Measurements from ENCODE around the gene TIMM10.

DNA sequence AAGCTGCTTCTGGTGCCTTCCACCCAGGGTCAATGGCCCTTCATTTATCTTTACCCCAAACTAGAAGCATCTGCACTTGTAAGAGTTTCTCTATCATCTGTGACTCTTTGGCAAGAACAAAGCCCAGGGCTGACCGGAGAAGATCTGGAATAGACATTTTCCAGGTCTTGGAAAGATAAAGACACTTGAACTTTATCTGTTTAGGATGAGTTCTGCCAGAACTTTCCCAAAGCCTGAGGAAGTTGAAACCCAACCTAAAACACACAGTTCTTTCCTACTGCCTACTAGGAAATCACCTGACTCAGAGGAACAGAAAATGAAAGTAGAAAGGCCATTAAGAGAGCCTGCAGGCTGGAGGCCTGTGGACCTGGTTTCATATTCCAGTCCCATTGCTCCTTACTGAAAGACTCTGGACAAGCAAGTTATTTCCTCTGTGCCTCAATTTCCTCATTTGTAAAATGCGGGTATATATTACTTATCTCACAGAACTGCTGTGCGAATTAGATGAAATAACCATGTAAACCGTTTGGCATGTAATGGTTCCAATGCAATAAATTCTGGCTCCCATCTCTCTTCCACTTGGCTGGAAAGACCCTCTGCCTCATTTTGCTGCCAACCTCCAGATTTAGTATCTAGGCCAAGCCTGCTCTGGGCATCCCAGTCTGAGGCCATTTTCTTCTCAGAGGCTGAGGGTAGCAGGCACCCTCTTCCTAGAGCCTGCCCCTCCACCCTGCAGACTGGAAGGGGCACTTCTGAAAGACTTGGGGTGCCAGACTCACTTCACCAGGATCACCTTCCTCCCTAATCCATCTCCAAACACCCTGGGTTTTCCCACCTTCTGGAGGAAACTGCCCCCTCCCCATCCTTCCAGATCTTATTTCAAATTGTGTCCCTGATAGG, 35.7 kb upstream of the TIMM10 start:
- TF ChIP-seq, protein P1, sequence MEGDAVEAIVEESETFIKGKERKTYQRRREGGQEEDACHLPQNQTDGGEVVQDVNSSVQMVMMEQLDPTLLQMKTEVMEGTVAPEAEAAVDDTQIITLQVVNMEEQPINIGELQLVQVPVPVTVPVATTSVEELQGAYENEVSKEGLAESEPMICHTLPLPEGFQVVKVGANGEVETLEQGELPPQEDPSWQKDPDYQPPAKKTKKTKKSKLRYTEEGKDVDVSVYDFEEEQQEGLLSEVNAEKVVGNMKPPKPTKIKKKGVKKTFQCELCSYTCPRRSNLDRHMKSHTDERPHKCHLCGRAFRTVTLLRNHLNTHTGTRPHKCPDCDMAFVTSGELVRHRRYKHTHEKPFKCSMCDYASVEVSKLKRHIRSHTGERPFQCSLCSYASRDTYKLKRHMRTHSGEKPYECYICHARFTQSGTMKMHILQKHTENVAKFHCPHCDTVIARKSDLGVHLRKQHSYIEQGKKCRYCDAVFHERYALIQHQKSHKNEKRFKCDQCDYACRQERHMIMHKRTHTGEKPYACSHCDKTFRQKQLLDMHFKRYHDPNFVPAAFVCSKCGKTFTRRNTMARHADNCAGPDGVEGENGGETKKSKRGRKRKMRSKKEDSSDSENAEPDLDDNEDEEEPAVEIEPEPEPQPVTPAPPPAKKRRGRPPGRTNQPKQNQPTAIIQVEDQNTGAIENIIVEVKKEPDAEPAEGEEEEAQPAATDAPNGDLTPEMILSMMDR (IDR thresholded peaks at IDR 0.05): no peak
- peak in 1 of 2 donors; percentile 7 for TF ChIP-seq POLR2A (IDR thresholded peaks at IDR 0.05)
